ENCODE data around the gene ACER3.

DNA sequence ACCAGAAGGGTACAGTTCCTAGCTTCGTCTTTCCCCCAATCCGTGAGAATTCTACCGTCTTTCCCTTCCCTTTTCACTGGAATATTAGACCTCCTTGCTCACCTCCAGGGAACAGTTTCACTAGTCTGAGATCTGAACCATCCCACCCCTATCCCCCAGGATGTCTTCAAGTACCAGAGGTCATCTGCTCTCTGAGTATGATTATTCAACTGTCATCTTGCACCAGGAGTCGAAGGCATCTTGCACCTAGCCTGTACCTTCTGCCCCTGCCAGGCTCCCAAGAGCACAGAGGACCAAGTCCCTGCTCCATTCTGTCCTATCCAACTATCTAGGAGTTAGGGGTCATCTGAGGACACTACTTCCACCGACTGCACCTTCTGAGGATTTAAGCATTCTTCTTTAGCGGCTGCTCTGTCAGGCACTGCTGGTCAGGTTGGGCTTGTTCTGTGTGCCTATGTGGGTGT, 804 bp downstream of the ACER3 start:
- TF ChIP-seq CTCF (IDR thresholded peaks at IDR 0.05): no peak
- TF ChIP-seq POLR2A (IDR thresholded peaks at IDR 0.05): no peak
- no peak for TF ChIP-seq EP300 (IDR thresholded peaks at IDR 0.05)
